GM18505 (cell line): ENCODE measurements around the gene MCC.

ENCODE experiments used
- ATAC-seq: cut with Tn5 transposase; IDR thresholded peaks from one replicate; pipeline ENCODE4 v1.9.1; 2021; ENCODE audit not compliant: unreplicated experiment
- POLR2A ChIP-seq: IDR thresholded peaks from 4 replicates; pipeline ENCODE4 v1.6.1; 2011; ENCODE audit warnings: borderline replicate concordance; ENCODE audit not compliant: insufficient read depth, insufficient read length; ENCODE audit errors: extremely low read depth

The MCC gene

GRCh38 chr5:113242481-113243348 is 245.5 kb downstream of the MCC start:
- ATAC-seq: no peak
- TF ChIP-seq POLR2A: no peak

GRCh38 chr5:113240951-113241726 is 247.1 kb downstream of the MCC start:
- no peak for TF ChIP-seq POLR2A
- no peak for ATAC-seq

GRCh38 chr5:113240032-113240431 is 248.2 kb downstream of the MCC start:
- ATAC-seq: no peak
- TF ChIP-seq POLR2A: no peak

- no peak for ATAC-seq
- no peak for TF ChIP-seq POLR2A
Observed at GRCh38 chr5:113237893-113238292, 250.4 kb downstream of the MCC start.

GRCh38 chr5:113236536-113237288 is 251.5 kb downstream of the MCC start:
- no peak for ATAC-seq
- no peak for TF ChIP-seq POLR2A

- no peak for TF ChIP-seq POLR2A
- ATAC-seq: no peak
Observed at GRCh38 chr5:113235884-113236283, 252.4 kb downstream of the MCC start.

- no peak for ATAC-seq
- TF ChIP-seq POLR2A: no peak
Observed at GRCh38 chr5:113234546-113234945, 253.7 kb downstream of the MCC start.

GRCh38 chr5:113233606-113234005 is 254.6 kb downstream of the MCC start:
- ATAC-seq: no peak
- TF ChIP-seq POLR2A: no peak

GRCh38 chr5:113232667-113233066 is 255.6 kb downstream of the MCC start:
- no peak for ATAC-seq
- TF ChIP-seq POLR2A: no peak

- ATAC-seq: no peak
Observed at GRCh38 chr5:113232221-113232620, 256.0 kb downstream of the MCC start.

GRCh38 chr5:113231653-113232000 is 256.6 kb downstream of the MCC start:
- TF ChIP-seq POLR2A: no peak
- no peak for ATAC-seq

More at GRCh38 chr5:113232221-113232620, 256.0 kb downstream of the MCC start:
- no peak for TF ChIP-seq POLR2A

GRCh38 chr5:113230711-113231652 is 257.3 kb downstream of the MCC start:
- TF ChIP-seq POLR2A: no peak
- no peak for ATAC-seq
